Superior temporal gyrus (tissue), 1 donor: ENCODE data around the gene HDAC3.

ENCODE experiments used
- DNase-seq: peaks from one replicate; pipeline ENCODE4 v3.0.0-alpha.2; 2016; ENCODE audit errors: extremely low spot score

HDAC3 gene

GRCh38 chr5:141636413-141637122, at the start of gene HDAC3, which contains the start of gene RELL2:
Gene HDAC3, minus strand, starts transcription at chr5:141636849. Its CDS starts 59 bp downstream, at chr5:141636790.
Gene RELL2, plus strand, starts transcription at chr5:141636997. Its CDS starts 1,229 bp downstream, at chr5:141638226.
- DNase-seq: peak; percentile 91

GRCh38 chr5:141685591-141685990, 48.9 kb upstream of the HDAC3 start:
- no peak for DNase-seq

GRCh38 chr5:141683596-141684141, 47.0 kb upstream of the HDAC3 start:
- no peak for DNase-seq

GRCh38 chr5:141681695-141682641, 45.3 kb upstream of the HDAC3 start, which contains the start of gene ARAP3:
Gene ARAP3, minus strand, starts transcription at chr5:141682230. Its CDS starts 1,744 bp downstream, at chr5:141680486.
- DNase-seq: no peak

GRCh38 chr5:141681295-141681694, 44.6 kb upstream of the HDAC3 start:
- DNase-seq: no peak

GRCh38 chr5:141680751-141681201, 44.1 kb upstream of the HDAC3 start:
- DNase-seq: no peak

- DNase-seq: no peak
Observed at GRCh38 chr5:141680178-141680577, 43.5 kb upstream of the HDAC3 start.

GRCh38 chr5:141677415-141677814, 40.8 kb upstream of the HDAC3 start:
- no peak for DNase-seq

- no peak for DNase-seq
Observed at GRCh38 chr5:141675672-141676071, 39.0 kb upstream of the HDAC3 start.

GRCh38 chr5:141674747-141675146, 38.1 kb upstream of the HDAC3 start:
- DNase-seq: no peak

GRCh38 chr5:141672841-141673813, 36.5 kb upstream of the HDAC3 start:
- peak; percentile 32 for DNase-seq

GRCh38 chr5:141672071-141672840, 35.6 kb upstream of the HDAC3 start:
- DNase-seq: no peak

GRCh38 chr5:141669520-141669919, 32.9 kb upstream of the HDAC3 start:
- DNase-seq: no peak

GRCh38 chr5:141668601-141669265, 32.1 kb upstream of the HDAC3 start:
- no peak for DNase-seq

GRCh38 chr5:141665995-141666940, 29.6 kb upstream of the HDAC3 start:
- DNase-seq: no peak

- DNase-seq: peak; percentile 82
Observed at GRCh38 chr5:141664733-141665461, 28.2 kb upstream of the HDAC3 start.

- DNase-seq: no peak
Observed at GRCh38 chr5:141663506-141663905, 26.9 kb upstream of the HDAC3 start.

- no peak for DNase-seq
Observed at GRCh38 chr5:141662028-141662427, 25.4 kb upstream of the HDAC3 start.
